Ecto neural progenitor cell (in vitro differentiated cells): ENCODE results near the gene CCL22.
A peak's percentile ranks its signal among the peaks of the same experiment; 100 is the strongest.
"Not testable (repeated sequence)": the region's sequence is repeated elsewhere in the genome, so short reads cannot be mapped to it uniquely, and the experiment has no call there.

Source experiments
- DNase-seq: peaks from one replicate; pipeline ENCODE4 v3.0.0-alpha.2; 2018; ENCODE audit warnings: low spot score

The CCL22 gene

DNA sequence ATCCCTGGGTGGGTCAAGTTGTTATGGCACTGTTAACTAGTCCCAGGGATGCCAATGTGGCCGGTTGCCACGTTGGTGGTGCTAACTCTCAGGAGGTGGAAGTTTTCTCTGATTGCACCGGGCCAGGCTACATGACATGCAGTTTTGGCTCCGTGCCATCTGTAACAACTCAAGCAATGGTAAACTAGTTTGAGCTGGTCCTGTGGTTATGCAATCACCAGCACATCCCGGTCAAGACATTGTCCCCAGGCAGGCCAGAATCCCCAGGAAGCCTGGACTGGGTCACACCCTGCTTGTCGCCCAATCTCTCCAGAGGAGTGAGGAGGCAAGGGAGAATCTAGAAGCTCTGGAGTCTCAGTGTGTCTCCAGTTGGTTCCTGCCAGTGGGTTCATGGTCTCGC is 35.9 kb downstream of the CCL22 start:
- no peak for DNase-seq

DNA sequence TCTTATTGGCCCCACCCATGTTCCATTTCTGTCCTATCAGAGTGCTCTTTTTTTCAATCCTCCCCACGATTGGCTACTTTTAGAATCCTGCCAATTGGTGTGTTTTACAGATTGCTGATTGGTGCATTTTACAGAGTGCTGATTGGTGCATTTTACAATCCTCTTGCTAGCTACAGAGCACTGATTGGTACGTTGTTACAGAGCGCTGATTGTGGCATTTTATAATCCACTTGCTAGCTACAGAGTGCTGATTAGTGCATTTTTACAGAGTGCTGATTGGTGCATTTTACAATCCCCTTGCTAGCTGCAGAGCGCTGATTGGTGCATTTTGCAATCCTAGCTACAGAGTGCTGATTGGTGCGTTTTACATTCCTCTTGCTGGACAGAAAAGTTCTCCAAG is 36.4 kb downstream of the CCL22 start:
- no peak for DNase-seq

DNA sequence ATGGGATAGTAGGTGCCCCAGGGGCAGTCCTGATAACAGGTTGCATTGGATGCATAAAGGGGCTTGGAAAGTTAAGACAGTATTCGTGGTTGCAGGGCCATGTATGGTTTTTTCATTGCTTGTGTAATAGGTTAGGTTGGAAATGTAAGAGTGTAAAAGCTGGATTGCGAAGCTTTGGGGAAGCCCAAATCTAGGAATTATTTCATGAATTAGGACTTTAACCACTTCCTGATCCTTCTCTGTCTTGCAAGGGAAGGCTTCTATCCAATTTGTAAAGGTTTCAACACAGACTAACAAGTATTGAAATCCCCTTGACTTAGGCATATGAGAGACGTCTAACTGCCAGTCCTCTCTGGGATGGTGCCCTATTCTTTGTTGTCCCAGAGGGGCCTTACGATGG is 38.2 kb downstream of the CCL22 start:
- DNase-seq: no peak

DNA sequence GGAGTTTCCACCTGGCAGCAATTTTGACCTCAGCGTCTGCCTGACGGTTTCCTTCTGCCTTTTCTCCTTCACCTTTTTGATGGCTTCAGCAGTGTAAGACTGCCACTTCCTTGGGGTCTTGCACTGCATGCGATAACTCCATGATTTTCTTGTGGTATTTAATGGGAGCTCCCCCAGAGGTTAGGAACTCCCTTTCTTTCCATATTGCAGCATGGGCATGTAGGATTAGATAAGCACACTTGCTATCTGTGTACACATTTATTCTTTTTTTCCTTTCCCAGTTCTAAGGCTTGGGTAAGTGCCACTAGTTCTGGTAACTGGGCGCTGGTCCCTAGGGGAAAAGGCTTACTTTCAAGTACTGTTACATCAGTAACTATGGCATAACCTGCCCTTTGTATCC is 38.9 kb downstream of the CCL22 start:
- DNase-seq: not testable (repeated sequence)

DNA sequence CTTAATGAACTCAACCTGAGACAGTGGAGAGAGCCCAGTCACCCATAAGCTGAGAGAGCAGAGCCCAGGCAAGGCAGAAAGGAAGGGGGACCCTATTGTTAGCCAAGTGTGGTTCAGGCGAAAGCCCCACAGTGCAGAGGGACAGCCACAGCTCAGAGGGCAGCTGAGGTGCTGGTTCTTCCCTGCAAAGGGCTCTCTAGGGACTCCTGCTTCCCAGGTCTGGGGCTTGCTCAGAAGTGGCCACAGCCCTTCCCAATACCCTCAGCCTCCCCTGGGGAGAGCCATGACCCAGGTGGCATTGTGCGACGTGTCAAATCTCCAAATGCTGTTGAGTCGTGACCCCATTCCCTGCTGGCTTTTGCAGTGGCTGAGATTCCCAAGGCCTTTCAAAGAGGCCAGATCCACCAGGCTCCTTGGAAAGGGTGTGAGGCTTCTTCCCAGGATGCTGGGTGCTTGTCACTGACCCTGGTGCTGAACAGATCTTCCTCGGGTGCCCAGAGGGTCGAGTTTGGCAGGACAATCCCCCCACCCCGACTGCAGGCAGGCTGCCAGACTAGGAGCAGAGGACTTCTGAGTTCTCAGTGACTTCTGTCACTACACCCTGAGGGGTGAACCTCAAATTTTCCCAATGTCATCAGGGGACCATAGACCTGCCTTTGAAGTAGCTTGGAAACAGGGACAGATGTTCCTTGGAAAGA is 43.5 kb downstream of the CCL22 start:
- DNase-seq: no peak

DNA sequence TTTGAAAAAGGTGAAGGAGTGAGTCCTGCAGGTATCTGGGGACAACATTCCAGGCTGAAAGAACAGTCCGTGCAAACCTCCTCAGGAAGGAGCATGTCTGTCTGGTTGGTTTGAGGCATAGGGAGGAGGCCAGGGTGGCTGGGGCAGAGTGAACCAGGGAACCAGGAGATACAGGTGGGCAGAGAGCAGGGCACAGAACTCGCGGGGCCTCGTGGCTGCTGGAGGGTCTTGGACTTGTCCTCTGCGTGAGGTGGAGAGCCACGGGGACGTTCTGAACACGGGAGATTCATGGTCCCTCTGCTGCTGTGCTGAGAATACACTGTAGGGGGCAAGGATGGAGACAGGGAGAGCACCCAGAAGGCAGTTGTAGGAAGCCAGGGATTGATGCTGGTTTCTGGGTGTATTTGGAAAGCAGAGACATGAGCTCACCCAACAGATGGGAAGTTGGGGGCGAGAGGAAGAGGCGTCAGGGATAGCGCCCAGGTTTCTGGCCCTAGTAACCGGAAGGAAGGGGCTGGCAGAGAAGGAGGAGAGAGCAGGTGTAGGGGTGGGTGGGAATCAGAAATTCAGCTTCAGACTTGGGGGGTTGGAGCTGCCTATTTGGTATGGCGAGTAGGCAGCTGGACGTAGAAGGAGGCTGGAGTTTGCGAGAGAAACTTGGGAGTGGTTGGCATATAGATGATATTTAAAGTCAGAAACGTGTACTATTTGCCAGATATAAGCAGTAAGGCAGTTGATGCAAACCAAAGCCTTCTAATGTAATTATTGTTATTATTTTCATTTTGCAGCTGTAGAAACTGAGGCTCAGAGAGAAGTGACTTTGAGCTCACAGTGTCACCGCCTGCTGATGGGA is 45.6 kb downstream of the CCL22 start, which contains the start of gene CCL17:
CCL17 (plus strand) TSS at position 803 of the 853 bp plus-strand sequence. CDS start 9,166 bp downstream, outside the sequence.
- no peak for DNase-seq

DNA sequence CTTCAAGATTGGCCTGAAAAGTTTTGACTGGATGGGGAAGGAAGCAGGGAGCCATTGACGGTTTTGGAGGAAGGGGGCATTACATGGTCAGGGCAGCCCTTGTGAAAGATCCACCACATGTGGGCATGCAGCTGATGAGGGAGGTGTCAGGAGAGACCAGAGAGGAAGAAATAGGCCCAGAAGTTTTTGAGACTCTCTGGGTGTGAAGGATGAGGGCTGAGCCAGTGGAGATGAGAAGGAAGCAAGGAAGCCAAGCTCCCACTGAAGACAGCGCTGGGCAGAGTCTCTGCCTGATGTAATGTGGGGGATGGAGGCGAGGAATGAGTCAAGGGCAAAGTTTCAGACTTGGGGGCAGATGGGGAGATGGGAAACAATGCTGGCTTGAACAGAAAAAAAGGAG is 46.5 kb downstream of the CCL22 start:
- DNase-seq: no peak

DNA sequence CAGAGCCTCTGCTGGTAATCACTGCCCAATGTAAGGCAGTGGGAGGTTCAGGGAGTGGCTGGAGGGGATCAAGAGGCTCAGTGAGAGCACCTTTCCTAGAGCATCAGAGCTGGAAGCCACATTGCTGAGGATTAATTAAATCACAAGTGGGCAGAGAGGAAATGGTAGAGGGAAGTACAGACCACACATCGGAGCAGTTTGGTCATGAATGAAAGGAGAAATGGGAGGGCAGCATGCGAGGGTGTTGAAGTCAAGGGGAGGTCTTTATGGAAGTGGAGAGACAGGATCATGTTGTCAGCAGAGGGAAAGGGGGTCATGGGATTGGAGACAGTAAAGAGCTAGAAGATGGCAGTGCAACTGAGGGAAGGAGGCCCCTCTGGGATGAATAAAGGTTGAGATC is 48.3 kb downstream of the CCL22 start:
- DNase-seq: no peak

DNA sequence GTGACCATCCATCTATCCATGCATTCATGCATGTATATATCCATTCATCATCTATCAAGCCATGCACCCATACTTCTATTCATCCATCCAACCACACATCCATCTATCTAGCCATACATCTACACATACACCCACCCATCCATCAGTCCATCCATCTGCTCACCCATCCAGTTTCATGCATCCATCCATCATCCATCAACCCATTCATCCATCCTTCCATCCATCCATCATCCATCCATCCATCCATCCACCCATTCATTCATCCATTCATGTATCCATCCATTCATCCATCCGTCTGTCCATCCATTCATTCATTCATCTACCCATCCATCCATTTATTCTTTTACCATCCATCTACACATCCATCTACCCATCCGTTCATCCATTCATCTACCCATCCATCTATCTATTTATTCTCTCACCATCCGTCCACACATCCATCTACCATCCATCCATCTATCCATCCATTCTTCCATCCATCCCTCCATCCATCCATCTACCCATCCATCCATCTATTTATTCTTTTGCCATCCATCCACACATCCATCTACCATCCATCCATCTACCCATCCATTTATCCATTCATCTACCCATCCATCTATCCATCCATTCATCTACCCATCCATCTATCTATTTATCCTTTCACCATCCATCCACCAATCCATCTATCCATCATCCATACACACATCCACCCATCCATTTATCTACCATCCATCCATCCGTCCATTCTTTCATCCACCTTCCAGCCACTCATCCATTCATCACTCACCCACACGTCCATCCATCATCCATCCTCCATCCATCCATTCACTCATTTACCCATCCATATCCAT is 49.2 kb downstream of the CCL22 start:
- DNase-seq: no peak

DNA sequence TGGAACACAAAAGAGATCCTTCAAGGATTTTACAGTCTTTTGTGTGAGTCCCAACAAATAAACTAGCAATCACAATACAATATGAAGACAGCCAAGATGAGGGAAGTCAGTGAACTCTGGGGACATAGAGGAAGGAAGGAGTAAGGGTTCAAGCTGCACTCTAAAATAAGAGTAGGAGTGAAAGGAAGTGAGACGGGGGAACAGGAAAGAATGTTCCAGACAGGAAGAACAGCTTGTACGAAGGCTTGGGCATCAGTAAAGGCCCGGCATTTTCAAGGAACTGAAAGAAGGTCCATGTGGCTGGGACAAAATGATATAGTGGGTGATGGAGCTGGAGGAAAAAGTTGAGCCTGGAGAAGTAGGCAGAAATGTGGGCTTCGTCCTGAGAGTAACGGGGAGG is 50.5 kb downstream of the CCL22 start:
- no peak for DNase-seq

DNA sequence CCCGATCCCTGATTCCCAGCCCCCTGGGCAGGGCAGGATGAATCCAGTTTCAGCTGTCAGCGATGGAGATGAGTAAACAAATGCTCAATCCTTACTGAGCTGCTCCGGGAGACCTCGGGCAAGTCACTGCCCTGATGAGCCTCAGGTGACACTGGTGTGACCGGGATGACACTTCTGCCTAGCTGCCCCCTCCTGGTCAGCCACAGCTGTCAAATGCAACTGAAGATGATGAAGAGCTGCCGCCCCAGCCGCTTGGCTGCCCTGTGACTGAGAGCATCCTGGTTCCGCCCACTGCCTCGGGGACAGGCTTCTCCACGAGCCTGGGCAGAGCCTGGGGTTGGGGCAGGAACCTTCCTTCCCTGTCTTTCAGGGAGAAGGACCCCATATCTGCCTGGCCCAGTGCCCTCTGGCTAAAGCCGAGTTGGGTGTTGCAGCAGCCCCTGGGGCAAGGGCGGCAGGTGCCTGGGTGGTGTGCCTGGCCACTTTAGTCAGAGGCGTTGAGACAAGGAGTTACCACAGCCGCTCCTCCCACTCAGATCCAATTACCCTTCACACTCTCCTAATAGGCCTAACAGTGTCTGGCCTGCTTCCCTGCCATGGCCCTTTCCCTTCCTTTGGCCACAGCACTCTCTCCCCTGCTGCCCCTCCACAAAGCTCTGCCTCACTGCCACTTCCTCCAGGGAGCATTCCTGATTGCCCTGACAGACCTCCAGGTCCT is 51.4 kb downstream of the CCL22 start:
- DNase-seq: peak; percentile 60

DNA sequence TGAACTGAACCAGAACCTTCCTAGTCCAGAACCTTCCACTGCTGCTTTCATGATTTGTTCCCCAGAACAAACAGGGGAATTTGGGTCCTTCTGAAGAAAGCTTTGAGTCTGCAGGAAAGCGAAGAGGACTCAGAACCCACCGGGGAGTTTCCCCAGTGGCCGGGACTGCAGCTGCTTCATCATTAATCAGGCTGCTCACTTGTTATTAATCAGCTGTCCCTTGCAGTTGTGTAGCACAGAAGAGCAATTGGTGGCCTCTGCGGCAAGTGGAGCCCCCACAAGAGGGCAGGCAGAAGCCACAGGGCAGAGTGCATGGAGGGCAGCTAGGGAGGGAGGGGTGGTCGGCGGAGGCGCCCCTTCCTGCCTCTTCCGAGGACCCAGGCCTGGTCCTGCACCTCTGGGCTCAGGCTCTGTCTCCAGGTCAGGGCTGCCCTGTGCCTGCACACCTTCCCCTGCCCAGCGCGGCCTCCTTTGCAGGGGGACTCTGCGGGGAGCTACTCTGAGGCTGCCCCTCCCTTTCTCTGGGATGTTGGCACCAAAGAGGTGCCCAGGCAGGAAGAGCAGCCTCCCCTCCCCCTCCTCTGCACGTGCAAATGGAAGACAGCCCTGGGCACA is 52.9 kb downstream of the CCL22 start:
- no peak for DNase-seq

DNA sequence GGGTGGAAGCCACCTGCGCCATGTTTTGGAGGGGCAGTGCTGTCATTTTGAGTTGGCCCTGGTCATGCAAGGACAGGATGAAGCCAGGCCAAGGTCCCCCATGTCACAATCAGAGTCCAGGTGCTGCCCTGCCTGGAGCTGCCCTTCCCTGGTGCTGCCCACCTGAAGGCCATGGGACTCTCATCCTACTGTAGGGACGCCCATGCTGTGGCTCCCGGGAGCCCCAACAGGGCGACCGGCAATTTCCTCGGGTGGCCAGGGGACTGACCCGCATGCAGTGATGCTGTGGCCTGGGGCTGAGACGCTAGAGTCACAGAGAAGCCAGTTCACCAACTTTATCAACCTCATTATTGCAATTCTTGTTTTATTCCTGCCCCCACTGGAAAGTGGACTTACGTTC is 54.0 kb downstream of the CCL22 start:
- DNase-seq: no peak

DNA sequence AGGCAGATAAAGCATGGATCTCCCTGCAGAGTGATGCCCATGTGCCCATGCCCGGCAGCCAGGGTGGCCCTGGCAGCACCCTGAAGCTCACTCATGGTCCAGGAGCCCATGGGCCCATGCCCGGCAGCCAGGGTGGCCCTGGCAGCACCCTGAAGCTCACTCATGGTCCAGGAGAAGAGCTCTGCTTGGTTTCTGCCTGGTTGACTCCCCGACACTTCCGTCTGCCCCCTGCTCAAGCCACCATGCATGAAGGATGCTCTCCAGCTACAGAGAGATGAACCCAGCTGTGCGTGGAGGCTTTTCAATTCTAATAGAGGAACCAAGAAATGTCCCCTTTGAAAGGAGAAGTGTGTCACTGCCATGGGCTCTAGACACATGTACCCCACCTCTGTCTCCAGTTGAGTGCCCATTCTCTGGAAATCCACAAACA is 54.7 kb downstream of the CCL22 start:
- DNase-seq: no peak

DNA sequence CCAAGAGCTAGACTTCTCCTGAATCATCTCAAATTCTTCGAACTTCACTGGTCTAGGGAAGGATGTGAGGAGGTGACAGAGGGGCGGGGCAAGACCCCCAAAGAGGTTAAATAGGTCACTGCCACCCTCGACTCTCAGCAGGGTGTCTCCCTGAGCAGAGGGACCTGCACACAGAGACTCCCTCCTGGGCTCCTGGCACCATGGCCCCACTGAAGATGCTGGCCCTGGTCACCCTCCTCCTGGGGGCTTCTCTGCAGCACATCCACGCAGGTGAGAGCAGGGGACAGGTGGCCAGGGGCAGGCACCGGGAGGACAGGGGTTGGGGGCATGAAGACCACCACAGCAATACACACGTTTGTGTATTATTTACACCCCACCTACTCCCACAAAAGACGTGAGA is 55.1 kb downstream of the CCL22 start:
- no peak for DNase-seq
